GM13976 (cell line): ENCODE measurements around the gene HDAC10.

ENCODE experiments used
- DNase-seq: peaks from one replicate; pipeline ENCODE4 v3.0.0; 2012; ENCODE audit warnings: low spot score
- in situ Hi-C: fragments of 300-500 bp; cut with MboI; formaldehyde crosslinking; loops from one replicate; pipeline ENCODE4 v1.12.0; 2022; ENCODE audit warnings: low sequenced_read_pairs, mixed read lengths, inconsistent platforms; ENCODE audit not compliant: unreplicated experiment
- TF ChIP-seq, protein P1 (sequence below): IDR thresholded peaks from 2 replicates; pipeline ENCODE4 v1.5.1; 2012; ENCODE audit warnings: borderline replicate concordance, mild to moderate bottlenecking; ENCODE audit not compliant: insufficient read depth; ENCODE audit errors: extremely low read depth, missing control alignments, control extremely low read depth

HDAC10 gene

DNA sequence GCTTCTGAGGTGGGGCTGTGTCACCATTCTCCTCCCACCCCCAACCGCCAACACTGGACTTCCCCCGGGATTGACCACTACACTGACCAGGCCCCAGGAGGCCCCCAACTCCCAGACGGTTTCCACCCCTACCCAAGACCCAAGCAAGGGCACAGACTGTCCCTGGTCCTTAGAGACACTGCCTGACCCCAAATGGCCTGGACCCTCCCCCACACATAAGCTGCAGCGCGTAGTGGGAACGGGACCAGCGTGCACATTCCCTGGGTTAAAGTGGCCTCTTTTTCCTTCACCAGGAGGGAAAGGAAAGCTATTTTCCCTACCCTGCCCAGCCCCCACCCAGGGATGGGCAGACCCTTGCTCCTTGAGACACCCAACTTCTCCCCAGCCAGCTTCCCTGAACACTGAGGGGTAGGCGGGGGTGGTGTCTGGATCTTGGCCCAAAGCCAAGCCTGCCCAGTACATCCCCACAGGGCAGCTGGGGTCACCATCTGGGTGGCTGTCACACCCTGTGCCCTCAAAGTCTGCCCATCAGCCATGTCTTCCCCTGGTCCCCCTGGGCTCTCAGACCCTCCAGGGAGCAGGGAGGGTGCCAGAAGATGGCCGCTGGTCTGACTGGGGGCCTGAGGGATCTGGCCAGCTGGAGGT, 12.0 kb upstream of the HDAC10 start:
- TF ChIP-seq, protein P1, sequence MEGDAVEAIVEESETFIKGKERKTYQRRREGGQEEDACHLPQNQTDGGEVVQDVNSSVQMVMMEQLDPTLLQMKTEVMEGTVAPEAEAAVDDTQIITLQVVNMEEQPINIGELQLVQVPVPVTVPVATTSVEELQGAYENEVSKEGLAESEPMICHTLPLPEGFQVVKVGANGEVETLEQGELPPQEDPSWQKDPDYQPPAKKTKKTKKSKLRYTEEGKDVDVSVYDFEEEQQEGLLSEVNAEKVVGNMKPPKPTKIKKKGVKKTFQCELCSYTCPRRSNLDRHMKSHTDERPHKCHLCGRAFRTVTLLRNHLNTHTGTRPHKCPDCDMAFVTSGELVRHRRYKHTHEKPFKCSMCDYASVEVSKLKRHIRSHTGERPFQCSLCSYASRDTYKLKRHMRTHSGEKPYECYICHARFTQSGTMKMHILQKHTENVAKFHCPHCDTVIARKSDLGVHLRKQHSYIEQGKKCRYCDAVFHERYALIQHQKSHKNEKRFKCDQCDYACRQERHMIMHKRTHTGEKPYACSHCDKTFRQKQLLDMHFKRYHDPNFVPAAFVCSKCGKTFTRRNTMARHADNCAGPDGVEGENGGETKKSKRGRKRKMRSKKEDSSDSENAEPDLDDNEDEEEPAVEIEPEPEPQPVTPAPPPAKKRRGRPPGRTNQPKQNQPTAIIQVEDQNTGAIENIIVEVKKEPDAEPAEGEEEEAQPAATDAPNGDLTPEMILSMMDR = no peak
- DNase-seq = no peak
- in situ Hi-C loops = no loop called here

DNA sequence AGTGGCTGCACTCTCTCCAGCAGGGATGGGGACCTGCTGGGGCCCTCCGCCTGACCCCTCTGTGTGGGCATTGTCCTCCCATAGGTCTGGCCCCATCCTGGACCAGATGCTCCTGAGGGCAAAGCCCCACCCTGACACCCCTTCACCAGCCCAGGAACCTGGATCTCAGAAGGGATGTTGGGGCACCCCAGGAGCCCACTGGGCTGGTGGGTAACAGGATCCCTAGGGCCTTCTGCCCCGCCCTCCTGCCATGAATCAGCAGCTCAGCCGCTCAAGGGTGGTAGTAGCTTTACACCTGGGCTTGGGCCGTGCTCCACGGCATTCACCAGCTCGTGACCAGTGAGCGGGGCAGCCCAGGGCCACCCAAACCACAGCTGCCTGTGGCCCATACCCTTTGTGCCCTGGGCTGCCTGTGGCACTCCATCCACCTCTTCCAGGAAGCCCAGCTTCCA, 11.4 kb upstream of the HDAC10 start:
- TF ChIP-seq, protein P1 = no peak
- DNase-seq = no peak
- in situ Hi-C loops = no loop called here

DNA sequence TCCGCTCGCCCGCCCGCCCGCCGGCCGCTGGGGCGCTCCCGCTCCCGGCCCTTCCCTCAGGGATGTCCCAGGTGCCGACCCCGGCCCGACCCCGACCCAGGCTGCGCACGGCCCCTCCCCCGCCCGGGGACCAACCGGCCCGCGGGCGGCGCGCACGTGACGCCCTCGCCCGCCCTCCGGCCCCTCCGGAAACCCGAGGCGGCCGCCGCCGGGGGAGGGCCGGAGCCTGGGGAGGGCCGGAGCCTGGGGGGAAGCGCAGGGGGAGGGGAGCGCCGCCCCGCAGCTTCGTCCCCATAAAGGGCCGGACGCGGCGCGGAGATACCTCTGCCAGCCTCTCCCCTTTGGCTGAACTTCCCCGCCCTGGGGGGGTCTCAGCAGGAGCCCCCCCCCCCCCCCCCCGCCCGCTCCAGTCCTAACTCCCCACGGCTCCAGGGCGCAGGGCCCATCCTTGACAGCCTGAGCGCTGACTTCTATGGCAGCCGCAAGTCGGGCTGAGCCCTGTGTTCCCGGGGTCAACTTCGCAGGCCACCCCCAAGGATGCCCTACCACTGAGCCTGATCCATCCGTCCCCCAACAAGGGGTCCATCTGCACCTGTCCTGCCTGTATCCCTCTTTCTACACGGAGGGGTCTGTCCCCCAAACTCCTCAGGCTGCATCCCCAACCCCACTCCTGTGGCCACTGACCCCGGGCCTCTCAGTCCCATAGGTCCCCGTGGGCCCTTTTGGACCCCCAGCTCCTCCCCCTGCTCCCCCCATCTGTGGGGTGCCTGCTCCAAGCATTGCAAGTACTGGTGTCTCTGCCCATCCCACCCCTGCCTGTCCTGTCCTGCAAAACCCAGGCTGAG, 10.8 kb upstream of the HDAC10 start, which contains the start of gene MAPK12:
TSS of gene MAPK12 (minus strand) at position 69 of the 845 bp plus-strand sequence. CDS start 174 bp downstream, outside the sequence.
- in situ Hi-C loops = no loop called here
- TF ChIP-seq, protein P1 = no peak
- DNase-seq = peak; percentile 88

DNA sequence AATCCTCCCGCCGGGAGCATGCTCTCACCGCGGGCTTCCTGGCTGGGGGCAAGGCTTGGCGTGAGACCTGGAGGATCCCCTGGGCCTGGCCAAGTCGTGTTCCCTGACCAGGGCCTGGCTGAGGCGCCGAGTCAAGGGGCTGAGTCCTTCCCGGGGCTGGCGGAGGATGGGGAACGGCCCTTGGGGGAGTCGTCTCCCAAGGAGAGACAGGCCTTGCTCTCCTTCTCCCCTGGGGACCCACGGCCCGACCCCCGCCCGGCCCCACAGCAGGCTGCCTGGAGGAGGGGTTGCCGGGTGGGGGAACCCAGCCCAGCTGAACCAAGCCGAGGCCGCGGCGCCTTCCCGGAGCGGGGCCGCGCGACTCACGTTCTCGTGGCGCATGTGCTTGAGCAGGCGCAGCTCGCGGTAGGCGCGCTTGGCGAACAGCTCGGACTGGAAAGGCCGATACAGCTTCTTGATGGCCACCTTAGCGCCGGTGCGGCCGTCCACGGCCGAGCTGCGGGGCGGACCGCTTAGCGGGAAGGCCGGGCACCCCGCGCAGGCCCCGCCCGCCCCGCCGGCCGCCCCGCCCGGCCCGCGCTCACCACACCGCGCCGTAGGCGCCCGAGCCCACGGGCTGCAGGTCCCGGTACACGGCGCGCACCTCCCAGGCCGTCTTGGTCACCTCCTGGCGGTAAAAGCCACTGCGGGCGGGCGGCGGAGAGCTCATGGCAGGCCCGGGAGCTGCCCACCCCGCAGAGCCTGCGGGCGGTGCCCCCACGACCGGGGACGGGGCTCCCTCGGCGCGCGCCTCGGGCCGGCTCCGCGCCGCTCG, 9.9 kb upstream of the HDAC10 start:
- in situ Hi-C loops = no loop called here
- DNase-seq = peak; percentile 81
- TF ChIP-seq, protein P1 = no peak

DNA sequence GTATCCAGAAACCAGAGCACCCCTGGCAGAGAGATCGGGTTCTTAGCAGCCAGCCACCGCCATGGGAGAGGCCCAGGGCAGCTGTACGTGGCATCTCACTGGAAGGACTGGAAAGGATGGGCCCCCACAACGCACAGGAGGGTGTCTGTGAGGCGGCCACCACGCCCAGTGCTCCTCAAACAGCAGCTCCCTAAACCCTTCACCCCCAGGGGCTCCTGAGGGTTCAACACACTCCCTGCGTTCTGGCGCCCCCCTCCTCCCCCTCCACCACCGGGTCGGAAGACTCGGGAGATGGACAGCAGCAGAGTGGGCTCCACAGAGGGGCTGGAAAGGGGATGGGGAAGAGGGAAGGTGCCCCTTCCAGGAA, 9.4 kb upstream of the HDAC10 start:
- TF ChIP-seq, protein P1 = no peak
- no peak for DNase-seq

DNA sequence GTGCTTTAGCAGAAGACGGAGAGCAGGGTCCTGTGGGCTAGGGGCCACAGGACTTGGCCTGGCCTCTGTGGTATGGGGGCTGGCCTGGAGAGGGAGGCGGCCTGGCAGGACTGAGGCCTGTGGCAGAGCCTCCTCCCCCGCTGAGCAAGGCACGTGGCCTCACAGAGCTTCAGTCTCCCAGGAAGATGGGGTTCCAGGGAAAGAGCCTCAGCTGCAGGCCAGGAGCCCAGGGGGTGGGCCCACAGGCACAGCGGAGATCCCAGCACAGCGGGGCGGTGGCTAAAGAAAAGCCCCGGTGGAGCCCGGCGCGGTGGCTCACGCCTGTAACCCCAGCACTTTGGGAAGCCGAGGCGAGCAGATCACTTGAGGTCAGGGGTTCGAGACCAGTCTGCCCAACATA, 8.2 kb upstream of the HDAC10 start:
- TF ChIP-seq, protein P1 = no peak
- no peak for DNase-seq
- in situ Hi-C loops = no loop called here

More for the DNA sequence above, 9.4 kb upstream of the HDAC10 start:
- in situ Hi-C loops = no loop called here
